Limb (tissue), 2 donors: ENCODE data around the gene GAREM1.
A peak's percentile ranks its signal among the peaks of the same experiment; 100 is the strongest.

ENCODE experiments used
- DNase-seq, 2 donors: peaks; one replicate each; pipeline ENCODE4 v3.0.0-alpha.2; 2016; ENCODE audit errors: extremely low spot score in 2 of 2

Gene GAREM1

GRCh38 chr18:32328379-32328778 is 142.3 kb downstream of the GAREM1 start:
- DNase-seq = no peak

GRCh38 chr18:32326450-32327308 is 144.0 kb downstream of the GAREM1 start:
- DNase-seq = no peak

GRCh38 chr18:32324181-32324580 is 146.5 kb downstream of the GAREM1 start:
- peak in 1 of 2 donors; percentile 83 for DNase-seq

- DNase-seq = no peak
Observed at GRCh38 chr18:32321826-32322225, 148.9 kb downstream of the GAREM1 start.

- DNase-seq = no peak
Observed at GRCh38 chr18:32319084-32319483, 151.6 kb downstream of the GAREM1 start.

- DNase-seq = no peak
Observed at GRCh38 chr18:32318581-32318980, 152.1 kb downstream of the GAREM1 start.

- peak in 1 of 2 donors; percentile 67 for DNase-seq
Observed at GRCh38 chr18:32317651-32318050, 153.0 kb downstream of the GAREM1 start.

- no peak for DNase-seq
Observed at GRCh38 chr18:32315881-32316280, 154.8 kb downstream of the GAREM1 start.

GRCh38 chr18:32310774-32311173 is 159.9 kb downstream of the GAREM1 start:
- no peak for DNase-seq

GRCh38 chr18:32310101-32310500 is 160.6 kb downstream of the GAREM1 start:
- peak in 1 of 2 donors; percentile 74 for DNase-seq

GRCh38 chr18:32308493-32309120 is 162.1 kb downstream of the GAREM1 start:
- no peak for DNase-seq

- no peak for DNase-seq
Observed at GRCh38 chr18:32303400-32303799, 167.3 kb downstream of the GAREM1 start.

GRCh38 chr18:32302806-32303205 is 167.9 kb downstream of the GAREM1 start:
- DNase-seq = no peak

GRCh38 chr18:32301976-32302743 is 168.5 kb downstream of the GAREM1 start:
- no peak for DNase-seq

GRCh38 chr18:32301361-32301760 is 169.3 kb downstream of the GAREM1 start:
- DNase-seq = no peak

- no peak for DNase-seq
Observed at GRCh38 chr18:32300914-32301313, 169.8 kb downstream of the GAREM1 start.

GRCh38 chr18:32299484-32299883 is 171.2 kb downstream of the GAREM1 start:
- DNase-seq = no peak

GRCh38 chr18:32298171-32298667 is 172.5 kb downstream of the GAREM1 start:
- DNase-seq = peak in 1 of 2 donors; percentile 50

GRCh38 chr18:32297579-32298170 is 173.0 kb downstream of the GAREM1 start:
- DNase-seq = peak in 1 of 2 donors; percentile 88

- DNase-seq = no peak
Observed at GRCh38 chr18:32296851-32297250, 173.8 kb downstream of the GAREM1 start.

GRCh38 chr18:32295604-32296003 is 175.1 kb downstream of the GAREM1 start:
- DNase-seq = no peak
